LNCaP clone FGC (cell line): ENCODE data around the gene FN1.

Experiments
- DNase-seq: peaks from one replicate; pipeline ENCODE4 v3.0.0-alpha.2; 2011; ENCODE audit warnings: low read depth
- H3K4me3 ChIP-seq: 2 replicates; pipeline ENCODE4 v1.5.1; 2011; ENCODE audit warnings: mild to moderate bottlenecking, low read depth, low read length, control low read depth
- CTCF ChIP-seq: IDR thresholded peaks from 2 replicates; pipeline ENCODE4 v1.5.1; 2012; ENCODE audit warnings: mild to moderate bottlenecking; ENCODE audit not compliant: control insufficient read depth, insufficient read depth; ENCODE audit errors: extremely low read depth

The FN1 gene

GRCh38 chr2:215418064-215418963 lies 17.6 kb downstream of the FN1 start:
- H3K4me3 ChIP-seq, result no peak overlapping the region
- DNase-seq, result peak; percentile 89
- TF ChIP-seq CTCF, result no peak

GRCh38 chr2:215417400-215417951 lies 18.4 kb downstream of the FN1 start:
- no peak for TF ChIP-seq CTCF
- H3K4me3 ChIP-seq, result no peak overlapping the region
- no peak for DNase-seq

GRCh38 chr2:215416656-215417055 lies 19.2 kb downstream of the FN1 start:
- no peak for TF ChIP-seq CTCF
- no peak for DNase-seq
- no peak overlapping the region for H3K4me3 ChIP-seq

GRCh38 chr2:215415820-215416577 lies 19.9 kb downstream of the FN1 start:
- no peak overlapping the region for H3K4me3 ChIP-seq
- TF ChIP-seq CTCF, result no peak
- DNase-seq, result no peak

- no peak for DNase-seq
- H3K4me3 ChIP-seq, result no peak overlapping the region
- TF ChIP-seq CTCF, result no peak
These were observed 20.6 kb downstream of the FN1 start for GRCh38 chr2:215415218-215415617.

GRCh38 chr2:215414674-215415073 lies 21.2 kb downstream of the FN1 start:
- no peak overlapping the region for H3K4me3 ChIP-seq
- TF ChIP-seq CTCF, result no peak
- DNase-seq, result no peak
